HG02759 (cell line): ENCODE data around the gene GSDME.

Experiments used
- ATAC-seq: cut with Tn5 transposase; IDR thresholded peaks from one replicate; pipeline ENCODE4 v1.9.1; 2021; ENCODE audit warnings: mild to moderate bottlenecking, moderate library complexity; ENCODE audit not compliant: unreplicated experiment

The GSDME gene

DNA sequence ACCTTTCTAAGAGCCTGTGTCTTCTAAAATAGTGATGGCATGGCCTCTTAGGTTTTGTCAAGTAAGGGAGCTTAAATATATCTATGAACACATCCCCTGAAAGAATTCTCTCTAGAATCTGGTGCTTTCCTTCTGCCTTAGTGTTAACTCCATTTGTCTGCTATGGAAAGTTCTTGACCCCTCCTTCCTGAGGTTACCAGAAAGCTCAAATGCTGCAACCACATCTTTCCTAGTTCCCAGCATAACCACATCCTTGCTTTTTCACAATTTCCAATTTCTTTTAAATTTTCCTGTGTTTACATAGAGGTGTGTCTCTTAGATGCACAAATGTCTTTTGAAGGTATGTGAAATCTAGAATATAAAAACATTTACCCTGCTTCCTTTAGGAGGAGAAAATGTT, 16.4 kb upstream of the GSDME start:
- no peak for ATAC-seq

DNA sequence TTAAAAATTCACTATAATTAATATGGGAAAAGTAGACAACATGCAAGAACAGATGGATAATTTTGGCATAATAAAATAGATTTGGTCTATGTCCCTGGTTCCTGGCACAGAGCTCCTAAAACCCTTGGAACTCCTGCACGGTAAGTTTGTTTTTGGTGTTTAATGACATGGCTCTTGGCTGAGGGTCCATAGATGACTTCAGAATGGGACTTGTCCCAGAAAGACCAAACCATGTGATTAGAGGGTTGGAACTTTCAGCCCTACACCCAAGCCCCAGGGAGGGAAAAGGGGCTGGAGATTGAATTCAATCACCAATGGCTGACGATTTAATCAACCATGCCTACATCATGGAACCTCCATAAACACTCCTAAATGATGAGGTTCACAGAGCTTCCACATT, 12.6 kb upstream of the GSDME start:
- ATAC-seq, result no peak

DNA sequence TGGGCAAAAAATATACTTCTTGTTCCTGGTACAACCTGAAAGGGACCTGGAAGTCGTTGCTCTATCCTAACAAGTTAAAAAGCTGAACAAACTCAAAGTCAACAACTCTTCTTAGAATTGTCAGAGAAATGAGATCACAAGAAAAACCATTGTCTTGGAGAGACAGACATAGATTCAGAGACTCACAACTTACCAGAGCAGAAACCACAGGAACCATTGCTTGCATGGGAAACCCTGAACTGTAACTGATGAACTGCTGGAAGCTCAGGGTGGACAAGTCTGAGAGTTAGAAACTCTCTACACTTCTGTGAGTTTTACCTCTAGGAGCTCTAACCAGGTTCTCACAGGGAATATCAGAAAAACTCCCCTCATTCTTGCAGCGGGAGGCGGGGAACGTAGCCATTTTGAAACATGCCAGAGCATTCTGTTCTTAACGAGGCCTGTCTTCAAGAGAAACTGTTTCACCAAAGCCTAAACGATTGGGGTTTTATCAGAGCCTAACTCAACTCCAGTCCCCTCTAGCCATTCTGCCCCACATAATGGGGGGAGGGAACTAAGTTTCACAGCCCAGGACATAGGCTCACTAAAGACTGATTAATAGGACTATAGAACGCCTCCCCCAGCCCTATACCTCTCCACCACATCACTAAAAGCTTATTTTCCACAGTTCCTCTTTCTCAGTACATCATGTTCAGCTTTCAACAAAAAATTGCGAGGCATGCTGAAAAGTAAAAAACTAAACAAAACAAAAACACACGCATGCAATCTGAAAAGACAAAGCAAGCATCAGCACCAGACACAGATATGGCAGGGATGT, 12.0 kb upstream of the GSDME start:
- ATAC-seq, result peak; percentile 52

DNA sequence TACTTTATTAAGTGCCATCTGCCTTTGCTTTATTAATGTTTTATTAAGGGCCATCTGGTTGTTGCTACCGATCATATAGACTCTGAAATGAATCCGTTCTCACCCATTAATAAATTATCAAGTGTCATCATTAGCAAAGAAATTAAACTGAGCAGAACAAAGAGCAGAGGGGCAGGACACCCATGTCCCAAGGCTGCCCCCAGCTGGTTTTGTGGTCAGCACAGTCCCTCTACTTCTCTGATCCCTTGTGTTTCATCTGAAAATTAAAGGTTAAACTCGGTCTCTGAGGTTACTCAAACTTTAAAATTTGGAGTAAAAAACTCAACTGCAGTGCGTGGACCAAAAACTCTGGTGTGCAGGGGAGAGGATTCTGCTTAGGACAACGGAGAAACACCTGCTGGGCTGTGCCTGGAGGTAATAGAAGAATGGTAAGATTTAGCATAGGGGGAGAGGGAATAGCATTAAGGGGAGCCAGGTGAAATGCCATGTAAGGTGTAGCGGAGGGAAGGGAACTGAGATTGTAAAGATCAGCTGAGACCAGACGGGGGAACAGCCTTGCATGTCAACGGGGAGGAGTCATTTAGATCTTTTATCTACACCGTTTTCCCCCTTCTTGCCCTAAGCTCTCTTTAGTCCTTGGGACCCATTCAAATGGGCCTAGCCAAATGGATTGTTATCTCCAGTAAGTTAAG, 10.8 kb upstream of the GSDME start:
- ATAC-seq, result no peak

DNA sequence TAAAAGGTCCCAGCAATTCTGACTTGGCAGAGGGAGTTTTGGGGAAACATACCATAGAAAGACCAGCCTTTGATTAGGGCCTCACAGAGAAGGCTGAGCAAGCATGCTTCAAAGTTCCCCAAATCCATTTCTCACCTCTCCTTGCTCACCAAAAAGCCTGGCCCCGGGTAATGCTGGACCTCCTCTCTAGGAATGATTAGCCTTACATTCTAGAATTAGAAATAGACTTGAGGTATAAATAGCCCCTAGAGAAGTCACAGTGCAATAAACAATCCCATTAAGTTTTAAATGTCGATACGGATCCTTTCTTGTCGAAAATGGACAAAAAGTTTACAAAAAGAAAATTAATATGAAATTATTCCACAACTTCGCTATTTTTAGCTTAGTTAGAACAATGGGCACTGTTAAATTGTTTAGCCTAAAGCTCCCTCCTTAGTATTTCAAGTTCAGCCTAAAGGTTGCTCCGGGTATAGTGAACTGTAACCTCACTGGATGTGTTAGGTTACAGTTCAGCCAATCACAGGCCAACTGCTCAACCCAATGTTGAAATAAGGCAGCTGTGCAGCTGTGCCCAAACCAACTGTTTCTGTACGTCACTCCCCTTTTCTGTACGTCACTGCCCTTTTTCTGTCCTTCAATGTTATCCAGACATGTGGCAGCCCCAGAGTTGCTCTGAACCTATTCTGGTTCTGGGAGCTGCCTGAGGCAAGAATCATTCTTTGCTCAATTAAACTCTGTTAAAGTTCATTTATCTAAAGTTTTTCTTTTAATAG, 7.9 kb upstream of the GSDME start:
- no peak for ATAC-seq

DNA sequence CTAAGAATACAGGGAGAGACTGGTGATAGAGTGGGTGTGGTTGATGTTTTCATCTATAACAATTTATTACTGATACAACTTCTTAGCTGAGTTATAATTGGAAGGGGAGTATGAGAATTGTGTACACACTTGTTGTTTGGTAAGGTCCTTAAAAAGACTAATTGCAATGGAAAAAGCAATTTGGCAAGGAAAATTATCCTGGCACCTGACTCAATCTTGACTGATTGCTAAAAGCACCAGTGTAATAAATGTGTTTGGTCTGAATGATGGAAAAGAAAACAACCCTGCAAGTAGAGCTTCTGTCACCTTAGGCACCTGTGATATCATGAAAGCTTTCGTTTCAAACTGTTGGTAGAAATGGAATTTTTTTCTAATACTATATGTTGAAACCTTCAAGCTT, 6.7 kb upstream of the GSDME start:
- no peak for ATAC-seq

DNA sequence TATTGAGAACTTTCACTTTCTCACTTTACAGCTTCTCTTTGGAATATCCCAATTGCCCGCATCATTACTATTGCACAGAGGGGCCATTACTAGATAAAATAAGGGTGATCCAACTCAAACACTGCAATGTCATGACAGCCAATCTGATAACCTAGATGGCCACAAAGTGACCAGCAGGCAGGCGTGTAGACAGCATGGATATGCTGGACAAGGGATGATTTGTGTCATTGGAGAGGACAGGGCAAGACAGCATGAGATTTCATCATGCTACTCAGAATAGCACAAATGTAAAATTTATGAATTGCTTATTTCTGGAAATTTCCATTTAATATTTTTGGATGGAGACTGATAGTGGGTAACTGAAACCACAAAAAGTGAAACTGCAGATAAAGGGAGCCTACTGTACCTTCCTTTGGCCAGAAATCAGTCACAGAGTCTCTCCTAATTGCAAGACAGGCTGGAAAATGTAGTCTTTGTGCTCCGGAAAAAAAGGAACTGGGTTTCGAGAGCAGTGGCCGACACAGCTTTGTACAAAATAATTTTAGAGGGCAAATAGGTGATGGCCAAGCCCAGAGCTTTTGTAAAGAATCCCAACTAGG, 6.1 kb upstream of the GSDME start:
- ATAC-seq, result no peak

DNA sequence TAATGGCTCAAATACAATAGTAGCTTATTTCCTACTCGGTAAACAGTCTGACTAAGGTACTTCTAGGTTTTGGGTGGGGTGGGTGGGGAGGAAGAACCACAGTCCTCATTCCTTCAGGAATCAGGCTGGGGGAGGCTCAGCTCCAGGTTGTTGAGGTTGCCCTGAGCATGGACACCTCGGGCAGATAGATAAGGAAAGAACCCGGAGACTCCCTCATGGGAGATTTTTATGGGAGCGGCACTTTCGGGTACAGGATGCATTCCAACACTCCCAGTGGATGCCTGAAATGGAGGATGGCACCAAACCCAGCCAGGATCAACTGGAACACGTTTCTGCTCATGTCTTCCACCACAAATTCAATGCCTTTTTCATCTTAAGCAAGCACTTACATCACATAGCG, 5.5 kb upstream of the GSDME start:
- ATAC-seq, result no peak

DNA sequence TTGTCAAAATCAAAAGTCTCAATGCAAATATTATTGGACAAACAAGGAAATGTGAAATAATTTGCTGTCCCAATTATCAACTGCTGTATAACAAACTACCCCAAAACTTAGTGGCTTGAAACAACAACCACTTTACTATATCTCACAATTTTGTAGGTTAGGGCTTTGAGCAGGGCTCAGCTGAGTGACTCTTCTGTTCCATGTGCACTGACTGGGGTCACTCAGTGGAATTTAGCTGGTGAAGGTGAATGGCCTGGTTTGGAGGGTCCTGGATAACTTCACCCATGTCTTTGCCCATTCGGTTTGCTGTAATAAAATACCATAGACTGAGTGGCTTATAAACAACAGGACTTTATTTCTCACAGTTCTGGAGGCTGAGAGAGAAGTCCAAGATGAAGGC, 3.7 kb upstream of the GSDME start:
- no peak for ATAC-seq

DNA sequence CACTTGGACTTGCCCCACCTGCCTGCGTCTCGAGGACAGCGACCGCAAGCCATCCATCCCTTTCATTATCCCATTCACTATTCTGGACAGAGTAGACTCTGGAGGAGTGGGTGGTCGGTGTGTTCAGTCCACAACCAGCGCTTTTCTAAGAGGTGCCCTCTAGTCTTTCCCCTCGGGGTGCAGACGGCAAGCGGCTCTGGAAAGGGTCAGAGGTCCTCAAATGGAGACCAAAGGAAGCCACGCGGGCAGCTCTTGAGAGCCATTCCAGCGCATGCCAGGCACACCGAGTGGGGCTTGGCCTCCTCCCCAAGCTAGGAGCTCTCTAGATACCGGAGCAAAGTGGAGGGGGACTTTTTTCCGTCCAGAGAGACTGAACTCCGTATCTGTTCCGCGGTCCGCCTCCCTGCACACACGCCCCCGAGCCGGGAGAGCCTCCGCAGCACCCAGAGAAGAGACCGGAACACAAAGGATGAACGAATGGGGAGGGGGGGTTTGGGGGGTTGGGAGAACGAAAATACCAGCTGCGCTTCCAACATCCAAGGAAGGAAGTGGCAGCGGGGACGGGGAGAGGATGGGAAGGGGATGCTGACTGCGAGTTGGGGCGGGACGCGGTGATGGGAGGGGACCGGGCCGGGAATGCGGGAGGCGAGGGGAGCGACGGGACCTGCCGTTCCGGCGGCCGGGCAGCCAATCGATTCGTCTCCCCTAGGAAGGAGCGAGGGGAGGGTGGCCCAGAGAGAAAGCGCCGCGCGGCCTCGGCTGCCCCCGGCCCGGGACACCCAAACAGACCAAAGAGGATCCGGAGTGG, 515 bp downstream of the GSDME start:
- peak; percentile 31 for ATAC-seq

DNA sequence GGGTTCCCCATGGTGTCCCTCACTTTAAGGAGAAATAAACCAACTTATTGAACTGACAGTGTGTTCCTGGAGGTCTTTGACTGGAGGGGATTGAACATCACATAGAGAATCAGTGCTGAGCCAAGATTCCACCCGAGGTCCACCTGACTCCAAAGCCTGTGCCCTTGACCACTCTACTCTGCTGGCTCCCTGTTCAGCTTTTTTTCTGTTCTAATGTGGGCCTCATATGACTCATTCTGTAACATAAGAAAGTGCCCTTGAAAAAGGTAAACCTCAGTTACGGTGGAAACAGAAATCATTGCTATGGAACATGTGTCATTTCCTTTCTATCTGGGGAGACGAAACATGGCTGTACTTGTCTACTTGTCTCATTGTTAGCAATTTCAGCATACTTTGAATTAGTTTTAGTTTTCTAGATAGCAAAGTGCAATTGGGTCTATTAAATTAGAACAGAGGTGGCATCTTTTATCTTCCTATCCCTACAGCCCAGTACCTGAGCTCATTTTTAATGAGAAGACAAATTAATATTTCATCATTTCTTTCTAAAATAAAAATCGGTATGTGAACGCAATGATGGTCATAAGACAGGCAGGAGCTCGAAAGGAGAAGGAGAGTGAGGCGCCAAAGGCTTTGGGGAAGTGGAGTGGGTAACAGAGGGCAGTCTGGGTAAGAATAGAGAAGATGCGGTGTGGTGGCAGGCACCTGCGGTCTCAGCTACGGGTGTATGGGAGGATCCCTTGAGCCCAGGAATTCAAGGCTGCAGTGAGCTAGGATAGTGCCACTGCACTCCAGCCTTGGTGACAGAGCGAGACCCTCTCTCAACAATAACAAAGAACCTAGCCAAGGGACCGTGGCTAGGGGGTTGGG, 1.5 kb downstream of the GSDME start:
- ATAC-seq, result peak; percentile 60

DNA sequence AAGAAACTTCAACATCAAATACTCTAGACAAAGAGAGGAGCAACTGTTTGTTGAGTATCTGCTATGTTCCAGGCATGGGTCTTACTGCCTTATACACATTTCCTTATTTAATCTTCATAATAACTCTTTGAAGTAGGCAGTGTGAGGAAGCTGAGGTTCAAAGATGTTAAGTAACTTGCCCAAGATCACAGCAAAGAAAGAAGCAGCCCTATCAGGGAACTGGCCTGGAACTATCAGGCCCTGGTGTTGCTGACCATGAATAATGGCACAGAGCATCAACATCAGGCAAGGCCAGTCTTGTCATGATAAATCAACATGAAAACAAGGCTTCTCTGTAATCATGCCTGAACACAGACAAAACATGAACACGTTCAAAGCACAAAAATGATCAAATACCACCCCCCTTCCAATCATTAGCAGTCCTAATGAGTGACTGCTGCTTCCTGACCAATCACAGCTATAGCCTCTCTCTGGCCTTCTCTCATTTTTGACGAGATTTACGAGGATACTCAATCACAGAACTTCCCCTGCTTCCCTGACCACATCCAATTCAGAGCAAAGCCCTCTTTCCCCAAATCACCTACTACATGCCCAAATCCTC, 2.3 kb downstream of the GSDME start:
- ATAC-seq, result no peak

DNA sequence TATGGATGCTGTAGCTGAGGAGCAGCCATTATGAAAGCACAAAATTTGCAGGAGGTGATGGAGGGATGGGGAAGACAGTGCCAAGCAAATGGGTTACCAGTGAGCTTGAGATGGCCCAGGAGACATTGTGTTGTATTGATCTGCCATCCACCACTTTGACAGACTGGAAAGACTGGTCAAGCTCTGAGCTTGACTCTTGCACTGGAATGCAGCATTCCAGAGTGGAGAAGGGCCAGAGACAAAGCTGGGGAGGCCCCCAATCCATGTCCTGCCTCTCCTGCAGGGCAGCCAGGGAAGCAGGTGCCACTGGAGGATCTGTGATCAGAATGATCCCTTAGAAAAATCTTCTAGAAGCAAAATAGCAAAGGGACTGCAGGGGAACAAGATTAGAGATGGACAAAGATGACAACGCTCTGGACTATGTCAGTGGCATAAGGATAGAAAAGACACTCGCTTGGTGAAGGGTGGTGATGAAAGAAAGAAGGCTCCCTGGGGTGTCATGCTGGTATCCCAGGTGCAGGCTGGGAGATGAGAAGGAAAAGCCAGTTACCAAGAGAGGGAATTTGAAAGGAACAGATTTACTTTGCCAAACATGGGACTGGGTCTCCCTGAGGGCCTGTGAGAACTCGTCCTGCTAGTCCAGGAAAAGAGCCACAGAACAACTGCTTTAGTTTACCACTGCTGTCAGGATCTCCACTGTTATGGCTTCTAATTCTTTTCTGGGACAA, 5.0 kb downstream of the GSDME start:
- no peak for ATAC-seq

DNA sequence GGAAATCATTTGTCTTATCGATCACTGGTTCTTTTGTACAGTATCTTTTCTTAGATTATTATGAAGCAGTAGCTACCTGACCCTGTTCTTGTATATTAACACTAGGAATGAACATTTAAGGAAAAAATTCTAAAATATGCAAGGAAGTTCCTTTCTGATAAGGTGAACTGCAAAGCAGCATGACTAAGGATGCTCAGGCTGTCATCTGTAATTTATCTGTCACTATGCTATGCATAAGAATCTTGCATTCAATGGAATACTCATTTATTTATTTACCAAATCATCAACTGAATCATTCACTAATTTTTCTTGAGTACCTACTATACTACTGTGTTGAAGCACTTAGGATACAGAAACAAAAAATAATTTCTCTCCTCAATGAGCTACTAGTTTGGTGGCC, 5.8 kb downstream of the GSDME start:
- ATAC-seq, result no peak

DNA sequence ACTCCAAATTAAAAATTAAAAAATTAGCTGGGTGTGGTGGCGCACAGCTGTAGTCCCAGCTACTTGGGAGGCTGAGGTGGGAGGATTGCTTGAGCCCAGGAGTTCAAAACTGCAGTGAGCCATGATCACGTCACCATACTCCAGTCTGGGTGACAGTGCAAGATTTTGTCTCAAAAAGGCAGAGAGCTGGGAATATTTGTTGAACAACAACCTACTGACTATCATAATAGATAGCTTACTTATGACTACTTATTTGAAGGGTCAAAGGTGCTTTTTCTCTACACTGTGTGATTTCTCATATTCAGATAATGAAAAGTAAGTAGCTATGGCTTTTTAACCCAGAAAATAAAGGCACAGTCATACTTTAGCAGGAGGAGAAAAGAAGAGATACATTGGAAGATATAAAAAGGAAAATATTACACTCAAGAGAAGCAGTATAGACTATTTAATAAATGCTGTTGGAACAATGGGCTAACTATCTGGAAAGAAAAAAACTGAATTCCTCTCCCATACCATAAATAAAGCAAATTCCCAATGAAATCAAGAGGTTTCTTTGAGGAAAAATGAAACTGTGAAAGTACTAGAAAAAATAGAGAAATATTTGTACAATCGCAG, 6.7 kb downstream of the GSDME start:
- ATAC-seq, result no peak

DNA sequence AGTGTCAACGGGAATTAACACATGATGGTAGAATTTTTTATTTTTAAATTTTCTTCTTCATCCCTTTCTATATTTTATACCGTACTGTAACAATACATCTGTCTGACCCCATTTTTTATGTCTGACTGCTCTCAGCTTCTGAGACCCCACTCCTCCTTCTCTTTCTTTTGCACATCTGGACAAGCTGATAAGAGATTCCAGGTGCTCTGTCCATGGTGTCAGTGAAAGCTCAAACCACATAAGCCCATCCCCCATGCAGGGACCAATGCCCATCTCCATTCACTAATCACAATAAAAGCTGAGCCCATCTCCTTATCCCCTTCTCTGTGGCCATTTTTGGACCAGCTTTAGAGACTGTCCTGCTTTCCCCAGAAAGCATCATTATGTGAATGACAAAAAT, 8.7 kb downstream of the GSDME start:
- no peak for ATAC-seq

DNA sequence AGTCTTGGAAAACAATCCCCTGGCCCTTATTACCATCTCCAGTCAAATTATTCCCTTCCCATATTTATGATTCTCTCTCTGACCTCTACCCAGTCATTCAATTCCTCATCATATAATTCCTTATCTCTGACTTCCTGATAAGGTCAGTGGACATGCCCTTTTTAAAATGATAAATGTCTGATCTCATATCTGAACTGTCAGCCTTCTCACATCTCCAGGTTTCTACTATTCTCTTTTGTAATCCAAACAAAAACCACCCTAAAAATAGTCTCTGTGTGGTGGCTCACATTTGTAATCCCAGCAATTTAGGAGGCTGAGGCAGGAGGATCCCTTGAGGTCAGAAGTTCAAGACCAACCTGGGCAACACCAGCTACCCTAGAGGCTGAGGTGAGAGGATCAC, 11.9 kb downstream of the GSDME start:
- no peak for ATAC-seq

DNA sequence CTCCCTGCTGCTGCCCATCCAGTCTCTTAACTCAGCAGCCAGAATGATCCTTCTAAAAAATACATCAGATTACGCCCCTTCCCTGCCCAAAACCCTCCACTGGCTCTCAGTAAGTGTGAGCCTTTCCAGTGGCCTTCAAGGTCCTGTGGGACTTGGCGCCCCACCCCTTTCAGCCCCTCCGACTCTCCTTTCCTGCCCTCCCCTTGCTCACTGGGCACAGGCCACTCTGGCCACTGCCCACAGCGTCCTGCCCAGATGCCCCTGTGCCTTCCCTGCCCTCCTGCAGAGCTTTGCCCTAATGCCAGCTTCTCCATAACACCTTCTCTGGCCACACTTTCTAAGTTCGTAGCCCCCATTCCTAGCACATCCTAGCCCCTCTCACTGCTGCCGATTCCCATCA, 13.8 kb downstream of the GSDME start:
- ATAC-seq, result no peak
